Measurements from ENCODE around the gene GRID2.

GRID2 gene

DNA sequence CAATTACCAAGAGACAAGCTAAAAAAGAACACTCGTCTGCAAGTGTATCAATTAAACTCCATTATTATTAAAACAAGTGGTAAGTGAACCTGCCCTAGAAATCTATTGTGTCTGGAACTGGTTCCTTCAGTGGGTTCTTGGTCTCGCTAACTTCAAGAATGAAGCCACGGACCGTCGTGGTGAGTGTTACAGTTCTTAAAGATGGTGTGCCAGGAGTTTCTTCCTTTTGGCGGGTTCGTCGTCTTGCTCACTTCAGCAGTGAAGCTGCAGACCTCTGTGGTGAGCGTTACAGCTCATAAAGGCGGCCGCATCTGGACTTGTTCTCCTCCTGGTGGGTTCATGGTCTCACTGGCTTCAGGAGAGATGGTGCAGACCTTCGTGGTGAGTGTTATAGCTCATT, 231.8 kb downstream of the GRID2 start:
- DNase-seq = no peak

GRCh38 chr4:92551616-92552015, 247.8 kb downstream of the GRID2 start:
- no peak for DNase-seq
- Histone ChIP-seq H3K4me2 (ENCODE audit: low read depth, low read length) (no peak overlapping the region), H3K4me3 (ENCODE audit: low read length) (no peak overlapping the region), H3K36me3 (replicated peaks; ENCODE audit: insufficient read depth, low read length) (no peaks in the 10 kb centered on the region), H3F3A (ENCODE audit: insufficient read depth, low read length) (no peaks in the 10 kb centered on the region), H3K79me2 (ENCODE audit: low read length) (no peaks in the 10 kb centered on the region), H3K27ac (ENCODE audit: low read length) (no peak overlapping the region), H3K9me3 (replicated peaks; ENCODE audit: insufficient read depth, low read length) (no peaks in the 10 kb centered on the region), H3K27me3 (replicated peaks; ENCODE audit: insufficient read depth, low read length) (no peaks in the 10 kb centered on the region), H3K9me2 (replicated peaks; ENCODE audit: insufficient read depth, low read length) (no peaks in the 10 kb centered on the region), H2AFZ (ENCODE audit: low read length) (no peak overlapping the region), H3K4me1 (ENCODE audit: low read length) (no peaks in the 10 kb centered on the region), H4K20me1 (ENCODE audit: insufficient read depth, low read length) (no peaks in the 10 kb centered on the region), H3K9ac (ENCODE audit: low read length) (no peak overlapping the region)
- TF ChIP-seq CTCF (IDR thresholded peaks at IDR 0.05; ENCODE audit: low read length) (no peak), EZH2phosphoT487 (IDR thresholded peaks at IDR 0.05; ENCODE audit: low read length) (no peak), EZH2 (optimal IDR thresholded peaks at IDR 0.05; ENCODE audit: low read depth, low read length) (no peak)

More for the DNA sequence above, 231.8 kb downstream of the GRID2 start:
- H3F3A ChIP-seq (ENCODE audit: insufficient read depth, low read length) = no peaks in the 10 kb centered on the region
- no peak overlapping the region for H2AFZ ChIP-seq (ENCODE audit: low read length)
- no peaks in the 10 kb centered on the region for H4K20me1 ChIP-seq (ENCODE audit: insufficient read depth, low read length)
- H3K4me3 ChIP-seq (ENCODE audit: low read length) = no peak overlapping the region
- H3K27me3 ChIP-seq (replicated peaks; ENCODE audit: insufficient read depth, low read length) = no peaks in the 10 kb centered on the region
- no peak overlapping the region for H3K27ac ChIP-seq (ENCODE audit: low read length)
- TF ChIP-seq EZH2 (optimal IDR thresholded peaks at IDR 0.05; ENCODE audit: low read depth, low read length) (no peak), CTCF (IDR thresholded peaks at IDR 0.05; ENCODE audit: low read length) (no peak), EZH2phosphoT487 (IDR thresholded peaks at IDR 0.05; ENCODE audit: low read length) (no peak)
- H3K79me2 ChIP-seq (ENCODE audit: low read length) = no peaks in the 10 kb centered on the region
- no peaks in the 10 kb centered on the region for H3K4me1 ChIP-seq (ENCODE audit: low read length)
- no peak overlapping the region for H3K9ac ChIP-seq (ENCODE audit: low read length)
- H3K36me3 ChIP-seq (replicated peaks; ENCODE audit: insufficient read depth, low read length) = no peaks in the 10 kb centered on the region
- H3K4me2 ChIP-seq (ENCODE audit: low read depth, low read length) = no peak overlapping the region
- no peaks in the 10 kb centered on the region for H3K9me2 ChIP-seq (replicated peaks; ENCODE audit: insufficient read depth, low read length)
- no peaks in the 10 kb centered on the region for H3K9me3 ChIP-seq (replicated peaks; ENCODE audit: insufficient read depth, low read length)

DNA sequence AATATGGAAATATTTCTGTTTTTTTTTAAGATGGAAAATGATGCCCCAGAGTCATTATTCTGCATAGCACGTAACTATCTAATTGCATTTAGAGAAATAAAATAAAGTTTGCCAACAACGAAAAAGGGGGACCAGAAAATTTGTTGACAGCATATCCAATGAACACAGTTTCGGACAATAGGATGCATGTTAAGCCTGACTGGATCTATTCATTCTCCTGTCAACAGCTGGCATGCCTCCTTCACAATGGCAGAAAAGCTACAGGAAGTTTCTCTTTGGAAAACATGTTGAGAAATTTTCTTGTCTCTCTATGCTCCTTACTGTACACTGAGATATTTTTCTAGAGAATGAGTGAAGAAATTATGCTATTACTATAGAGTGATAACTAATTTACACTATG, 262.5 kb downstream of the GRID2 start:
- H3K27me3 ChIP-seq (replicated peaks; ENCODE audit: insufficient read depth, low read length) = no peaks in the 10 kb centered on the region
- DNase-seq = no peak
- no peaks in the 10 kb centered on the region for H3F3A ChIP-seq (ENCODE audit: insufficient read depth, low read length)
- H3K9me3 ChIP-seq (replicated peaks; ENCODE audit: insufficient read depth, low read length) = no peaks in the 10 kb centered on the region
- no peaks in the 10 kb centered on the region for H3K9me2 ChIP-seq (replicated peaks; ENCODE audit: insufficient read depth, low read length)
- no peak overlapping the region for H3K4me3 ChIP-seq (ENCODE audit: low read length)
- H2AFZ ChIP-seq (ENCODE audit: low read length) = no peak overlapping the region
- H3K4me2 ChIP-seq (ENCODE audit: low read depth, low read length) = no peak overlapping the region
- no peak overlapping the region for H3K9ac ChIP-seq (ENCODE audit: low read length)
- no peaks in the 10 kb centered on the region for H3K36me3 ChIP-seq (replicated peaks; ENCODE audit: insufficient read depth, low read length)
- H3K4me1 ChIP-seq (ENCODE audit: low read length) = no peaks in the 10 kb centered on the region
- H4K20me1 ChIP-seq (ENCODE audit: insufficient read depth, low read length) = no peaks in the 10 kb centered on the region
- H3K79me2 ChIP-seq (ENCODE audit: low read length) = no peaks in the 10 kb centered on the region
- TF ChIP-seq EZH2 (optimal IDR thresholded peaks at IDR 0.05; ENCODE audit: low read depth, low read length) (no peak), EZH2phosphoT487 (IDR thresholded peaks at IDR 0.05; ENCODE audit: low read length) (no peak), CTCF (IDR thresholded peaks at IDR 0.05; ENCODE audit: low read length) (no peak)
- no peak overlapping the region for H3K27ac ChIP-seq (ENCODE audit: low read length)

Data from MM.1S (cell line).